SH-SY5Y (cell line): ENCODE results near the gene CER1.

Source experiments
- GATA2 ChIP-seq: IDR thresholded peaks from 2 replicates; pipeline ENCODE4 v1.6.1; 2011; ENCODE audit warnings: mild to moderate bottlenecking, low read depth, low read length
- GATA3 ChIP-seq: IDR thresholded peaks from 2 replicates; pipeline ENCODE4 v1.6.1; 2011; ENCODE audit warnings: low read depth, mild to moderate bottlenecking, low read length, moderate library complexity

- TF ChIP-seq GATA2 (no peak), GATA3 (no peak)
Observed at GRCh38 chr9:14693251-14693861, 29.2 kb downstream of the CER1 start, which contains the start of gene ZDHHC21.
